ENCODE measurements around the gene LPP.

- TF ChIP-seq CTCF (IDR thresholded peaks at IDR 0.05) (no peak), POLR2AphosphoS5 (IDR thresholded peaks at IDR 0.05) (no peak)
Observed at GRCh38 chr3:188693435-188693834, 539.5 kb downstream of the LPP start.

All from stomach (tissue), 4 donors.